H1 (cell line): ENCODE measurements around the gene AIG1. TPM values are rescaled to one million over a fixed set of nuclear protein-coding genes. Genes with fewer than 3 reads are reported as not detected.

ENCODE experiments used
- CTCF ChIA-PET: fragments of 300-600 bp; sonication (Branson Sonifier 250); formaldehyde crosslinking; loops from one replicate; lab custom pipeline; 2021; ENCODE audit not compliant: partially characterized antibody; lab: Charles Lee
- POLR2A ChIA-PET: fragments of 300-600 bp; sonication (Branson Sonifier 250); formaldehyde crosslinking; loops from one replicate; lab custom pipeline; 2021; ENCODE audit warnings: inconsistent platforms; ENCODE audit not compliant: partially characterized antibody; lab: Charles Lee
- DNase-seq, 2 experiments: peaks; one replicate each; pipeline versions ENCODE4 v3.0.0 to v3.0.0-alpha.2; 2010 to 2022; ENCODE audit warnings: low spot score in 2 of 2, low read depth in 1 of 2, mixed read lengths in 1 of 2
- FAIRE-seq: peaks from 2 replicates; lab custom pipeline; 2011; peaks lifted over from hg19 to GRCh38; lab: Jason Lieb, UNC
- H2AFZ ChIP-seq: 2 replicates; pipeline ENCODE4 v1.8.1; 2012; ENCODE audit warnings: low read length, inconsistent platforms
- H2AK5ac ChIP-seq: 2 replicates; pipeline ENCODE4 v1.6.1; 2013; ENCODE audit warnings: low read depth, low read length
- H2BK120ac ChIP-seq: replicated peaks from 2 replicates; pipeline ENCODE3; 2013; ENCODE audit warnings: low read depth, low read length, inconsistent platforms
- H2BK12ac ChIP-seq: 2 replicates; pipeline ENCODE4 v1.6.1; 2013; ENCODE audit warnings: low read depth, low read length
- H2BK15ac ChIP-seq: 2 replicates; pipeline ENCODE4 v1.6.1; 2013; ENCODE audit warnings: low read length
- H2BK20ac ChIP-seq: 2 replicates; pipeline ENCODE4 v1.6.1; 2013; ENCODE audit warnings: low read length
- H2BK5ac ChIP-seq: 2 replicates; pipeline ENCODE4 v1.6.1; 2013; ENCODE audit warnings: low read depth, low read length
- H3K14ac ChIP-seq: 2 replicates; pipeline ENCODE4 v1.6.1; 2013; ENCODE audit warnings: inconsistent platforms; ENCODE audit not compliant: insufficient read length
- H3K18ac ChIP-seq: 2 replicates; pipeline ENCODE4 v1.6.1; 2013; ENCODE audit warnings: low read length; ENCODE audit errors: extremely low read depth
- H3K23ac ChIP-seq: 2 replicates; pipeline ENCODE4 v1.6.1; 2013; ENCODE audit warnings: inconsistent platforms; ENCODE audit not compliant: insufficient read length
- H3K23me2 ChIP-seq: 2 replicates; pipeline ENCODE4 v1.6.1; 2013; ENCODE audit warnings: low read depth, low read length
- H3K27ac ChIP-seq: 2 replicates; pipeline ENCODE4 v1.6.1; 2011; ENCODE audit warnings: low read depth, low read length, inconsistent platforms
- H3K27me3 ChIP-seq, 4 experiments: replicated peaks in 1 of 4; 1 replicate in 1 of 4; 2 replicates in 3 of 4; pipeline versions ENCODE4 v1.6.1 to v1.8.1; 2011 to 2013; ENCODE audit warnings: low read length in 3 of 4, mild to moderate bottlenecking in 3 of 4, inconsistent platforms in 2 of 4, mixed read lengths in 2 of 4, moderate library complexity in 1 of 4; ENCODE audit not compliant: control insufficient read depth in 3 of 4, insufficient read depth in 3 of 4; ENCODE audit errors: extremely low read depth in 1 of 4
- H3K36me3 ChIP-seq, 4 experiments: 2 replicates each; pipeline versions ENCODE4 v1.6.1 to v1.8.1; 2011 to 2013; ENCODE audit warnings: mild to moderate bottlenecking in 4 of 4, low read length in 3 of 4, moderate library complexity in 2 of 4, control low read depth in 1 of 4, inconsistent platforms in 1 of 4; ENCODE audit not compliant: insufficient read depth in 4 of 4, control insufficient read depth in 2 of 4
- H3K4ac ChIP-seq: replicated peaks from 2 replicates; pipeline ENCODE3; 2013; ENCODE audit warnings: low read length, low read depth, mixed read lengths, inconsistent platforms; ENCODE audit not compliant: insufficient read length
- H3K4me1 ChIP-seq, 4 experiments: replicated peaks in 1 of 4; 1 replicate in 1 of 4; 2 replicates in 3 of 4; pipeline versions ENCODE4 v1.6.1 to v1.8.1; 2011 to 2013; ENCODE audit warnings: low read length in 3 of 4, inconsistent platforms in 2 of 4, mixed read lengths in 1 of 4; ENCODE audit not compliant: insufficient read depth in 4 of 4, control insufficient read depth in 3 of 4
- H3K4me2 ChIP-seq, 2 experiments: 2 replicates each; pipeline versions ENCODE4 v1.6.1 to v1.8.1; 2011 to 2013; ENCODE audit warnings: low read depth in 2 of 2, low read length in 2 of 2, control low read depth in 1 of 2, inconsistent platforms in 1 of 2, mild to moderate bottlenecking in 1 of 2; ENCODE audit not compliant: insufficient read depth in 1 of 2
- H3K4me3 ChIP-seq, 4 experiments: fragments of 200-600, 300-600 bp in 1 of 4; sonication (generic), shearing (Covaris generic), sonication (Bioruptor Twin) in 1 of 4; 2 replicates each; pipeline versions ENCODE4 v1.5.1 to v1.8.1; 2011 to 2016; ENCODE audit warnings: low read length in 4 of 4, low read depth in 3 of 4, control low read depth in 2 of 4, inconsistent platforms in 2 of 4, mild to moderate bottlenecking in 2 of 4, mixed read lengths in 1 of 4, moderate library complexity in 1 of 4; ENCODE audit not compliant: insufficient read depth in 2 of 4; ENCODE audit errors: extremely low read depth in 1 of 4
- H3K56ac ChIP-seq: replicated peaks from 2 replicates; pipeline ENCODE3; 2013; ENCODE audit warnings: low read depth, mild to moderate bottlenecking, mixed read lengths, low read length, inconsistent platforms; ENCODE audit not compliant: insufficient read length
- H3K79me1 ChIP-seq: 2 replicates; pipeline ENCODE4 v1.6.1; 2013; ENCODE audit warnings: low read depth, low read length, control low read depth
- H3K79me2 ChIP-seq, 2 experiments: 2 replicates each; pipeline versions ENCODE4 v1.6.1 to v1.8.1; 2012 to 2013; ENCODE audit warnings: low read length in 2 of 2, mild to moderate bottlenecking in 2 of 2, inconsistent platforms in 1 of 2; ENCODE audit not compliant: insufficient read depth in 2 of 2, control insufficient read depth in 1 of 2
- H3K9ac ChIP-seq, 4 experiments: replicated peaks in 1 of 4; 1 replicate in 1 of 4; 2 replicates in 3 of 4; pipeline versions ENCODE4 v1.6.1 to v1.8.1; 2011 to 2013; ENCODE audit warnings: low read depth in 3 of 4, low read length in 3 of 4, control low read depth in 2 of 4, mild to moderate bottlenecking in 2 of 4, moderate library complexity in 2 of 4, inconsistent platforms in 1 of 4; ENCODE audit errors: extremely low read depth in 1 of 4
- H3K9me3 ChIP-seq, 2 experiments: 2 replicates each; pipeline versions ENCODE4 v1.6.1 to v1.8.1; 2012 to 2013; ENCODE audit warnings: mild to moderate bottlenecking in 2 of 2, moderate library complexity in 2 of 2, control low read depth in 1 of 2, inconsistent platforms in 1 of 2, low read depth in 1 of 2, low read length in 1 of 2, mixed read lengths in 1 of 2; ENCODE audit not compliant: insufficient read depth in 2 of 2
- H4K20me1 ChIP-seq, 2 experiments: replicated peaks in 1 of 2; 2 replicates each; pipeline versions ENCODE3 to v1.8.1; 2011 to 2013; ENCODE audit warnings: inconsistent platforms in 2 of 2, low read length in 2 of 2, mild to moderate bottlenecking in 1 of 2; ENCODE audit not compliant: insufficient read depth in 2 of 2, control insufficient read depth in 1 of 2
- H4K5ac ChIP-seq: 2 replicates; pipeline ENCODE4 v1.6.1; 2013; ENCODE audit warnings: low read length, low read depth, mixed read lengths, inconsistent platforms; ENCODE audit not compliant: insufficient read length
- H4K8ac ChIP-seq: 2 replicates; pipeline ENCODE4 v1.8.0; 2013; ENCODE audit warnings: mild to moderate bottlenecking, moderate library complexity, low read length, inconsistent platforms; ENCODE audit not compliant: insufficient read depth; ENCODE audit errors: extremely low read depth
- H4K91ac ChIP-seq: replicated peaks from 2 replicates; pipeline ENCODE3; 2013; ENCODE audit warnings: low read length, mixed read lengths, inconsistent platforms; ENCODE audit not compliant: insufficient read length
- CREB1 ChIP-seq: IDR thresholded peaks from 2 replicates; pipeline ENCODE4 v1.6.1; 2012; ENCODE audit warnings: inconsistent platforms
- POU5F1 ChIP-seq: IDR thresholded peaks from 2 replicates; pipeline ENCODE4 v1.6.1; 2011; ENCODE audit warnings: low read depth, mild to moderate bottlenecking, low read length, moderate library complexity
- RAD21 ChIP-seq, 2 experiments: IDR thresholded peaks in 1 of 2; conservative IDR thresholded peaks in 1 of 2; 2 replicates each; pipeline ENCODE4 v1.6.1; 2011; ENCODE audit warnings: low read depth in 2 of 2, low read length in 2 of 2, improper control_type of control experiment in 1 of 2, inconsistent platforms in 1 of 2, mild to moderate bottlenecking in 1 of 2, moderate library complexity in 1 of 2
- SIN3A ChIP-seq, 2 experiments: IDR thresholded peaks in 1 of 2; conservative IDR thresholded peaks in 1 of 2; 2 replicates each; pipeline ENCODE4 v1.6.1; 2011 to 2012; ENCODE audit warnings: low read length in 2 of 2, improper control_type of control experiment in 1 of 2, low read depth in 1 of 2, mild to moderate bottlenecking in 1 of 2
- TBP ChIP-seq: IDR thresholded peaks from 2 replicates; pipeline ENCODE4 v1.6.1; 2011; ENCODE audit warnings: low read depth, low read length, improper control_type of control experiment
- YY1 ChIP-seq: IDR thresholded peaks from 2 replicates; pipeline ENCODE4 v1.6.1; 2011; ENCODE audit warnings: low read depth, mild to moderate bottlenecking, low read length
- WGBS, 2 experiments: shearing (Covaris generic) in 1 of 2; methylation state at CpG; one replicate each; pipeline versions ENCODE4 v1.1.6 to v1.1.7; 2013 to 2015; ENCODE audit warnings: low lambda C conversion rate in 2 of 2, mixed read lengths in 2 of 2, inconsistent platforms in 1 of 2, low coverage in 1 of 2, missing lambda C conversion rate in 1 of 2; ENCODE audit not compliant: insufficient replicate concordance in 2 of 2, insufficient coverage in 1 of 2, insufficient read length in 1 of 2; ENCODE audit errors: extremely low coverage in 1 of 2, missing lambda C conversion rate in 1 of 2; 5-methylcytosine and 5-hydroxymethylcytosine counted together
- polyA plus RNA-seq, 7 experiments: library from polyadenylated mRNA; depleted of rRNA in 3 of 7; stranded (reverse) in 5 of 7; unstranded in 2 of 7; fragments of >200 nt in 5 of 7; fragments of 200-250 nt in 2 of 7; gene quantifications; 1 replicate in 5 of 7; 2 replicates in 1 of 7; 4 replicates in 1 of 7; pipeline versions ENCODE4 v1.2.1 to v1.2.3, GENCODE V29; 2011 to 2013; ENCODE audit warnings: missing spikeins in 2 of 7, mixed read lengths in 2 of 7
- total RNA-seq: library from RNA; stranded (reverse); fragmentation: NEBNext Ultra II Directional; extraction: Animal tissue kit (Norgen Biotek cat#: 25700); gene quantifications from 2 replicates; pipeline ENCODE4 v1.2.1, GENCODE V29; 2021
- TF ChIP-seq, protein P1 (sequence below), 3 experiments: IDR thresholded peaks; 1 replicate in 2 of 3; 2 replicates in 1 of 3; pipeline versions ENCODE4 v1.5.1 to v1.6.1; 2011; ENCODE audit warnings: low read length in 3 of 3, mild to moderate bottlenecking in 3 of 3, inconsistent platforms in 2 of 3, low read depth in 1 of 3, moderate library complexity in 1 of 3; ENCODE audit not compliant: insufficient read depth in 1 of 3; ENCODE audit errors: control extremely low read depth in 1 of 3

Gene AIG1
- total and polyA plus RNA-seq, 2 of the 8 experiments (the other 6 are each of a cell fraction or from before 2014, with no cell fraction given) = 56.6 to 58.4 TPM

DNA sequence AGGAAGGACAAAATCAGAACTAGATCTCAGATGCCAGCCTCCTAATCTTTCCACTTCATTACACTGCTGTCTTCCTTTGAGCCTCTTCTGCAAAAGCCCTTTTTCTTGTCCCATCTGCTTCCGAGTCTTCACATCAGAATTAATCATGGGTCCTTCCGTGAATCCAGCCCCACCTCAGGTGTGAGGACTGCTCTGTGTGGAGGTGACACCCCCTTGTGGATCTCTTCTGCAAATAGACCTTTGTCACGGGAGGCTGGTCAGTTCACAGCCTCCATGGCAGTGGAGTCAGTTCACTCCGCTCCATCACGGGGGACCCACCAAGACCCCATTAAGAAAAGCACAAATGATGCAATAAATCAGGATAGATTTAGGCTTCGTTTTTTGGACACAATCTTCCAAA lies 218.7 kb downstream of the AIG1 start:
- H3K79me1 ChIP-seq = no peaks in the 10 kb centered on the region
- 72% methylated on average over 6 of the region's 6 CpGs; no CpG with 5 or more reads in 1 of the 2 experiments for WGBS, 2 experiments
- no peak overlapping the region for H3K23ac ChIP-seq

More for the DNA sequence above, 218.7 kb downstream of the AIG1 start:
- H3K56ac ChIP-seq = no peak overlapping the region
- DNase-seq (no peak), FAIRE-seq (peak; percentile 48)
- H4K5ac ChIP-seq = no peak overlapping the region
- H3K36me3 ChIP-seq = no peaks in the 10 kb centered on the region
- H2BK5ac ChIP-seq = no peak overlapping the region
- H3K27me3 ChIP-seq = no peaks in the 10 kb centered on the region
- no peak overlapping the region for H3K4me3 ChIP-seq
- no peak overlapping the region for H3K4me2 ChIP-seq
- no peak overlapping the region for H2BK20ac ChIP-seq
- H3K9ac ChIP-seq = no peak overlapping the region
- CTCF ChIA-PET = interaction anchor here (0.7 to 4.3 kb wide), 28 partner anchors 8 to 805 kb away, joined by 3 to 18 read pairs (median 4); no protein-coding TSS in a partner anchor
- H3K4me1 ChIP-seq = no peaks in the 10 kb centered on the region
- H3K18ac ChIP-seq = no peak overlapping the region; the same call in 1 of the 2 replicates
- no peaks in the 10 kb centered on the region for H3K79me2 ChIP-seq
- H3K4ac ChIP-seq = no peak overlapping the region
- no peaks in the 10 kb centered on the region for H3K9me3 ChIP-seq
- POLR2A ChIA-PET = interaction anchor here (1.1 to 1.2 kb wide), 2 partner anchors 9 to 52 kb away, joined by 3 read pairs; no protein-coding TSS in a partner anchor
- no peak overlapping the region for H3K14ac ChIP-seq
- no peak overlapping the region for H2BK120ac ChIP-seq
- no peak overlapping the region for H2AFZ ChIP-seq
- H4K8ac ChIP-seq = no peak overlapping the region
- no peak overlapping the region for H2BK15ac ChIP-seq
- no peak overlapping the region for H2AK5ac ChIP-seq
- no peaks in the 10 kb centered on the region for H4K20me1 ChIP-seq
- H3K27ac ChIP-seq = no peak overlapping the region
- H2BK12ac ChIP-seq = no peak overlapping the region
- TF ChIP-seq YY1 (0 out of 2 replicates have a peak, but pooled peaks have one; percentile 29), RAD21 (IDR thresholded peaks at IDR 0.05 in 1 of 2, conservative IDR thresholded peaks at IDR 0.05 in 1 of 2; ENCODE audit: low read depth in 2 of 2, low read length in 2 of 2) (peak; percentile 74 to 81), POU5F1 (no peak), TBP (no peak), CREB1 (no peak), SIN3A (conservative IDR thresholded peaks at IDR 0.05 in 1 of 2, IDR thresholded peaks at IDR 0.05 in 1 of 2; ENCODE audit: low read depth in 1 of 2, low read length in 2 of 2) (no peak)
- TF ChIP-seq, protein P1, sequence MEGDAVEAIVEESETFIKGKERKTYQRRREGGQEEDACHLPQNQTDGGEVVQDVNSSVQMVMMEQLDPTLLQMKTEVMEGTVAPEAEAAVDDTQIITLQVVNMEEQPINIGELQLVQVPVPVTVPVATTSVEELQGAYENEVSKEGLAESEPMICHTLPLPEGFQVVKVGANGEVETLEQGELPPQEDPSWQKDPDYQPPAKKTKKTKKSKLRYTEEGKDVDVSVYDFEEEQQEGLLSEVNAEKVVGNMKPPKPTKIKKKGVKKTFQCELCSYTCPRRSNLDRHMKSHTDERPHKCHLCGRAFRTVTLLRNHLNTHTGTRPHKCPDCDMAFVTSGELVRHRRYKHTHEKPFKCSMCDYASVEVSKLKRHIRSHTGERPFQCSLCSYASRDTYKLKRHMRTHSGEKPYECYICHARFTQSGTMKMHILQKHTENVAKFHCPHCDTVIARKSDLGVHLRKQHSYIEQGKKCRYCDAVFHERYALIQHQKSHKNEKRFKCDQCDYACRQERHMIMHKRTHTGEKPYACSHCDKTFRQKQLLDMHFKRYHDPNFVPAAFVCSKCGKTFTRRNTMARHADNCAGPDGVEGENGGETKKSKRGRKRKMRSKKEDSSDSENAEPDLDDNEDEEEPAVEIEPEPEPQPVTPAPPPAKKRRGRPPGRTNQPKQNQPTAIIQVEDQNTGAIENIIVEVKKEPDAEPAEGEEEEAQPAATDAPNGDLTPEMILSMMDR (IDR thresholded peaks at IDR 0.05; ENCODE audit: control extremely low read depth in 1 of 3, insufficient read depth in 1 of 3, low read depth in 1 of 3, low read length in 3 of 3) = peak; percentile 46 to 63 (median 56)
- no peak overlapping the region for H4K91ac ChIP-seq
- no peaks in the 10 kb centered on the region for H3K23me2 ChIP-seq
